Epithelial cell of prostate (primary cell): ENCODE results near the gene TREM2.
"Not testable (repeated sequence)": the region's sequence is repeated elsewhere in the genome, so short reads cannot be mapped to it uniquely, and the experiment has no call there.

Experiments
- DNase-seq: peaks from one replicate; pipeline ENCODE4 v3.0.0-alpha.2; 2011; ENCODE audit warnings: low read depth, low spot score
- H3K27ac ChIP-seq: fragments of 450-650 bp; 2 replicates; pipeline ENCODE4 v1.5.1; 2017; ENCODE audit warnings: mild to moderate bottlenecking

The TREM2 gene

DNA sequence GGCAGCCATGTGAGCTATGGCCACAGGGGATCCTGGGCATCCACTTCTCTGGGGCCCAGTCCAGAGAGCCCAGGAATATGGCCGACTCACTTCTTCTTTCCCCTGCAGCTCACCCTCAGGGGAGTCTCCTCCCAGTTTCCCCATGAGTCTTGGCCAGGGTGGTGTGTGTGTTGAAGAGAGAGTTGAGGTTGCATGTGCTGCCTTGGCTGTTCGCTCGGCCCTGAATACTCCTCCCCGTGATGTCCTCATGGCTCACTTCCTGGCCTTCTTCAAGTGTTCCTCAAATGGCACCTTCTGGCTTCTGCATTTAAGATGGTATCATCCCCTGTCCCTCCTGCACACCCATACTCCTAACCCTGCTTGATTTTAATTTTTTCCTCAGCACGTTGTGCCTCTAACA is 5.6 kb downstream of the TREM2 start:
- no peak overlapping the region for H3K27ac ChIP-seq
- DNase-seq, result no peak

DNA sequence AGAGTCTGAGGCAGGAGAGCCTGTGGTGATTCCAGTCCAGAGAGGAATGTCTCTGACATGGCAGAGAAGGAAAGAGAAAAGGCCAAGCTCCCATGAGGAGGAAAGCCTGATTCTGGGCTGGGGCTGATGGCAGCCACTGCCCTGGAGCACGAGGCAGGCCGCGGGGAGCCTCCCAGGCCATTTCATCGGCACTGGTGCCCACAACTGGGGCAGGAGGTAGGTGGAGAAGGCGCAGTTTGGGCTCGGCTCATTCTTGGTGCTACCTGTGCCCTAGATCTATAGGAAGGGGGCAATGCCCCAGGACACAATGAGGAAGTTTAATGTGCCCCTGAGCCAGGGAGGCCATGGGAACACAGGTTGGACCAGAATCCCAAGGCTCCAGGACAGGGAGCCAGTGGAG is 6.1 kb downstream of the TREM2 start:
- H3K27ac ChIP-seq, result no peak overlapping the region

DNA sequence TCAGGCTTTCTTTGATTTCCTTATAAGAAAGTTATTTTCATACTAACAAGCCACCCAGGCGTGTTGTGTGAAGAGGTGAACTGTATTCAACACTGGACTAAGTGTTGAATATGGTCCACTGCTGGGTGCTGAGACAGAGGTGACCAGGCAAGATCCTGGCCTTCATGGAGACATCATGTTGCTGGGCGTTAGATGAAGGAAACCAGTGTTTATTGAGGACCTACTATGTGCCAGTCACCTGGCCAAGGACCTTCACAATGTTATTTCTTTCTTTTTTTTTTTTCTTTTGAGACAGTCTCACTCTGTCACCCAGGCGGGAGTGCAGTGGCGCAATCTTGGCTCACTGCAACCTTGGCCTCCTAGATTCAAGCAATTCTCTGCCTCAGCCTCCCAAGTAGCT is 6.9 kb downstream of the TREM2 start:
- DNase-seq, result no peak
- H3K27ac ChIP-seq, result no peak overlapping the region

More for the DNA sequence above, 6.1 kb downstream of the TREM2 start:
- no peak for DNase-seq

DNA sequence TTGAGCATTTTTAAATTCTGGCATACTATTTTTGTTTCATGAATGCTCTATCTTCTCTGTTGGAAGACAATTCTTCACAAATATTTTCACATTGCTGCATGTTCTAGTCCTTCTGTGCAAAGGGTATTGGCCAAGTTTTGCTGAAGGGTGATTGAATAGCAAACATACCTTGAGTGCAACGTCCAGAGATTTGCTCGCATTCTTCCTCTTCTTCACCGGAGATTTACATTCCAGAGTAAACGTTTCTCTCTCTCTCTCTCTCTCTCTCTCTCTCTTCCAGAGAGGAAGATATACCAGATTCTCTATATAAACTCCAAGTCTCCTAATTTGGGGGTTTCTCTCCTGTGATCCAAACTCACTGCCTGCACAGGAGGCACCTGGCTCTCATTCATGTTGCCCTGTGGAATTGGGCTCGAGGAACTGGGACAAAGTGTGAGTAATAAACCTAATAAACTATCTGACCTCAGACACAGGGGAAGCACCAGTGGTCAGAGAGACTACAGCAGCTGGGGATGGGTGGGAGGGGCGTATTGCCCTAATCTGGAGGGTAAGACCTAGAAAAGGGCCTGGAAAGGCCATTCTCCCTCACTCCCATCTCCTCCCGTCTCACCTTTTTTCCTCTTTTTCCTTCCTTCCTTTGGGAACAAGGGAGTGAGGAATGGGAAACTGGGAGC is 7.6 kb downstream of the TREM2 start:
- H3K27ac ChIP-seq, result no peak overlapping the region
- DNase-seq, result no peak

DNA sequence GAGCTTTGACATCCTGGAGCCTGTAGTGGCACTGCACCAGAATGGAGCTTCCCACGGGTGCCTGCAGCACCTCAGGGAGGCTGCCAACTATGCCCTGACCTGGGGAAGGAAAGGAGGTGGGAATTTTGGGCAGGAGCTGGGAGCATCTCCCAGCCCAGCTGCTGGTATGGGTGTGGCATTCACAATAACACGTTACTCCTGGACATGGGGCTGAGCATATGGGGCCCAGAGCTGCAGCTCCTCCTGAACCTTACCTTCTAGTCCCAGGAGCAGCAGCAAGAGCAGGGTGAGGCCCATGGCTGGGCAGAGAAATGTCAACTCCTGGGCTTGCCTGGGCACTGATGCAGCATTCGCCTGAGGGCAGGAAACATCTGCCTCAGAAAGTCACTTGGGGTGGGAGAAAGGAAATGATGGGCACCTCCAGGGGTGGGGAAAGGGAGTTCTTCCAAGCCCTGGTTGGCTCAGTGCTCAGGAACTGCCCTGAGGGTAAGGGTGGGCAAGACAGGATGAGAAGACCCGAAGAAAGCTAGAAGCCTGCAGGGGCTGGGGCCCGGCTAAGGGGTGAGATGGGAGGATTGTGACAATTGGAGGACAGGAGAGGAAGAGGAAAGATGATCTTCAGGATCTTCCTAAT is 8.8 kb downstream of the TREM2 start, which contains the start of gene TREML1:
TSS of gene TREML1 (minus strand) at position 356 of the 634 bp plus-strand sequence. CDS start at position 297, 59 bp downstream.
- no peak within 1 kb of the TSS for H3K27ac ChIP-seq
- DNase-seq, result no peak

DNA sequence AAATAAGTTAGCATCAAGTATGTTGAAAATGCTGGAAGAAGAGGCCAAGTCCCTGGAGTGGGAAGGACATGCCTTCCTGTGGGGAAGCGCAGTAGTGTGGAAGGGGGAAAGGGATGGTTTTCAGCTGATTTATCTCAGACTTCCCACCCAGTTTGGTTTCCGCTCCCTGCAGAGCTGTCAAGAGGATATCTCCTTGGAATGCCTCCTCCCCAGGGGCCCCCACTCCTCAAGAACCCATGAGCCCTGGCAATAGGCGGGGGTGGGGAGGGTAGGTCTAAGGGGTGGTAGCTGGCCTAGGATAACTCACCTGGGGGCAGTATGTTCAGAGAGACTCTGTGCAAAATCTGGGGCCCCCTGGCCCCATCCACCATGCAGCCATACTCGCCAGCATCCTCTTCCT is 9.5 kb downstream of the TREM2 start:
- no peak overlapping the region for H3K27ac ChIP-seq
- DNase-seq, result no peak

DNA sequence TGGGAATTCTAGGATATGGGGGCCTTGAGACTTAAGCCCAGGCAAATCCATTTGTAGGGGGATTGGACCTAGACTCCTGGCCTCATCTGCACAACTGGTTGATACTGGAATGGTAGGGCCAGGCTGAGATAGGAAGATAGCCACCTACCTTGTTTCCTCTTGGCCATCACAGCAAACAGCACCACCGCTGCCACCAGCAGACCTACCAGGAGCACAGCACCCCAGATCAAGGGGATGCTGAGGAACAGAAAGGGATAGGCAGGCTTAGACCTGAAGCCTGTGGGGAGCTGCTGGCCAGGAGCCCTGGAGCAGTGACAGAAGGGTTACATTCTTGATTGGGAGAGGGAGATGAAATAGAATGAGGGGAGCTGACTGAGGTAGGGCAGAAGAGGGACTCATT is 12.2 kb downstream of the TREM2 start:
- H3K27ac ChIP-seq, result no peak overlapping the region
- no peak for DNase-seq

DNA sequence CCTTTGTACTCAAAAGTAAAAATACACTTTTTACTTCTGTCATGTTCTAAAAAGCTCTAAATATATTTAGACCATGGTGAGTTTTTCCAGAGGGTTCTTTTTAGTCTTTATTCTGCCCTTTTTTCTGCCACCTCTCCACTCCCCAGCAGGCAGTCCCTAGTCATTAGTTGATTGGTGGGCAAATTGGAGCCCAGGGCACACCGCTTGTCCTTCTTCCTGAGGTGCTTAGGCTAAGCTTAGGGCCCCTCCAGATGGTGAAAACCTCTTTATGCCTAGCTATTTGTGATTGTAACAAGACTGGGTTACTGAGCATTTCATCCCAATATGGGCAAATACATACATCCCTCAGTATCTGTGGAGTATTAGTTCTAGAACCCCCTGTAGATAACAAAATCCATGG is 15.0 kb downstream of the TREM2 start:
- H3K27ac ChIP-seq, result no peak overlapping the region
- DNase-seq, result no peak

DNA sequence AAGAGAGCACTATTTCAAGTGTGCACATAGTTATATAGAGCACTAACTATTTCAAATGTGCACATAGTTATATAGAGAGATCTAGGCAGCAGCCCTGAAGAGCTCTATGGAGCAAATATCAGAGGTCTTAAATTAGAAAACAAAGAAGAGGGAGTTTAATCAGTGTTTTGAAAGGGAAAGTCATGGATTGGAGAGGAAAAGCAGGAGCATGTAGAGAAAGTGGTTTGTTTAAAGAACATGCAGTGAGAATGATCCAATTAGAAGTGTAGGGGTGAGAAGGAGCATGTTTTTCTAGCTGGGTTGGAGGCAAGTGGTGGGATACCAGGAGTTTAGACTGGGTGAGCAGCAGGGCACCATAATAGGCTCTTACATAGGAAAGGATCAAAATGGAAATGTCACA is 26.0 kb downstream of the TREM2 start:
- no peak for DNase-seq
- no peak overlapping the region for H3K27ac ChIP-seq

DNA sequence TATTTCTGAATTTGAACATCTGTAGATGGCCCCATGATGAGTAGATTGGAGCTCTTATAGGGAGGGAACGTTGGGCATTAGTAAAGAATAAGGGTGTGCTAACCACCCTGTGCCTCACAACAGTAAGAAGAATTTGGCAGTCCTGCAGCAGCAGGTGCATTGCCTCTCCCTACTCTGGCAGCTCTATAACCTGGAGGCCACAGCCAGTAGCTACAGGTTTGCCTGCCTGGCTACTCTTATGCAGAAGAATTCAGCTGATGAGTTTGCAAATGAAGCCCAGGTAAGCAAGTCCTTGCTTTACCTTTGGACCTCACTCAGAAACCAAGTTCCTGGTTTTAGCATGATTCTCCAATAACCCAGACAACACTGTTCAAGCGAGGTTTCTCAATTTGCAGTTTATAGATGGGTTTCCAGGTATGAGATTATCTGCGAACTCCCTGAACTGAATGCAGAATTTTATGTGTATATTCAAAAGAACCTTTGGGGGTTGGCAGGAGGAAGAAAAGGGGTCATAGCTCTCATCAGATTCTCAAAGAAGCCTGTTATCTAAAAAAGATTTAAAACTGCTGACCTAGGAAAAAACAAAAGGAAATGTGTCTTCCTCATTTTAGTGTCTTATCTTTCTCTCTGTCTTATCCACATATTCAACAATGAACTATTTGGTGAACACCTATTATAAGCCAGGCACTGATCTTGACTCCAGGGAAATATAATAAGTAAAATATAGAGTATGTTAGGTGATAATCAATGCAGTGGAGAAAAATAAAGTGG is 27.7 kb downstream of the TREM2 start:
- H3K27ac ChIP-seq, result no peak overlapping the region
- DNase-seq, result no peak

DNA sequence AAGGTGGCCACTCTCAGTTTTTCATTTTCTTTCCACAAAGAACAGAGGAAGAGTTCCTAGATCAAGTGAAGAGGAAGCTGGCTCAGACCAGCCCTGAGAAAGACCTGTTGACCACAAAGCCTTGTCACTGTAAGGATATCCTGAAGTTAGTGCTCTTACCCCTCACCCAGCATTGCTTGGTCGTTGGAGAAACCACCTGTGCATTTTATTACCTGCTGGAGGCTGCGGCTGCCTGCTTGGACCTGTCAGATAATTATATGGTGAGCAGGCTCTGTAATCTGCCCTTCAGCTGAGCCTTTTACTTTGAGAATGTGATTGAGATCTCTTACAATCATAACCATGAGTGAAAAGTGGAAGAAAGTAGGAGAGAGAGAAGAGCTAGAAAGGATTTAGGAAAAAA is 30.7 kb downstream of the TREM2 start:
- H3K27ac ChIP-seq, result no peak overlapping the region
- no peak for DNase-seq

DNA sequence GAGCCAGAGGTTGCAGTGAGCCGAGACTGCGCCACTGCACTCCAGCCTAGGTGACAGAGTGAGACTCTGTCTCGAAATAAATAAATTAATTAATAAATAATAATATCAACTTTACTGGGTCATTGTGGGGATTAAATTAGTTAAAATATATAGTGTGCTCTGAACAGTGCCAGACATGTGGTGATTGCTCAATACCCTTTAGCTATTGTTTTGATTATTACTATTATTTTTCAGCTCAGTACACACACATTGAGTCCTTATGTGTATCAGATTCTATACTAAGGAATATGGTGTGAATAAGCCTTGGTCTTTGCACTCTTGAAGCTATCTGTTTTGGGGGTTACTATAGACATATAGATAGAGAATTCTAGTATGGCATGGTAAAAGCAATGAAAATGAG is 37.6 kb downstream of the TREM2 start:
- DNase-seq, result no peak
- H3K27ac ChIP-seq, result no peak overlapping the region

DNA sequence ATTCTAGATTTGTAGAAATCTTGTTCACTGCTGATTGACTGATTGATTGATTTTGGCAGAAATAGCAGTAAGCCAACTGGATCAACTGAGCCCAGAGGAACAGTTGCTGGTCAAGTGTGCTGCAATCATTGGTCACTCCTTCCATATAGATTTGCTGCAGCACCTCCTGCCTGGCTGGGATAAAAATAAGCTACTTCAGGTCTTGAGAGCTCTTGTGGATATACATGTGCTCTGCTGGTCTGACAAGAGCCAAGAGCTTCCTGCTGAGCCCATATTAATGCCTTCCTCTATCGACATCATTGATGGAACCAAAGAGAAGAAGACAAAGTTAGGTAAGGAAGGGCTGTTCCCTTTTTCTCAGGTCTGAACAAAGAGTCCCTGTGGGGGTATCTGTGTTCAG is 40.0 kb downstream of the TREM2 start:
- DNase-seq, result no peak
- H3K27ac ChIP-seq, result no peak overlapping the region

DNA sequence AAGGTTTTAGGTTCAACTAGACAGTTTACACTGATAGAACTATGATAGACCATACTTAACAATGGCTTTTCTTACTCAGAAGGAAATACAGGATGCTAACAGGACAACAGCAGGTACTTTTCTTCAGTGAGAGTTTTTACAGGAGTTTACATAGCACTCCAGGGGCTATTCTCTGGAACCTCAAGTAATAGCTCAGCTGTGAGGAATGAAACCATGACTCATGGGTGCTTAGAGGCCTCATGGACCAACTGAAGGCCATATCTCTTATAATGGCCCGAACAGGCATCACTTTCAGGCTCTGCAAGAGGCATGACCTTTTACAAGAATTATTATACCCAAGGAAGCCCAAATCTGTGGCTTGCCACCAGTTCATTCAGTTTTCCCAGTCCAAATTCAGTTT is 40.5 kb downstream of the TREM2 start:
- no peak for DNase-seq
- no peak overlapping the region for H3K27ac ChIP-seq

DNA sequence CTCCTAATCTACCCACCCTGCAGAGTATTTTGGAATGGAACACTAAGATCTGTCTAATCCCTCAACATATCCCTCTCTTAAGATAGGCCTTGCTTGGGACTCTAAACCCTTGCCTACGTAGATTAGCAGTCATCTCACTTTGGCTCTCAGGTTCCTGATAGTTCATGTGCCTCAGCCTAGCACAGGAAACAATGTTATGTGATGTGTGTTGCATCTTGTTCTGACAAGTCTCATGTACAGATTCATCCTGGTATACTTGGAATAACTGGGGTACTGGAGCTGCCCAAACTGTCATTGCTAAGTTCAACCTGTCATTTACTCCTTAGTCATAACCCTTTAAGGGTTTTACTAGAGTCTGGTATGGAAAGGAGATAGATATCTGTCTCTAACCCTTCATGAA is 42.9 kb downstream of the TREM2 start:
- H3K27ac ChIP-seq, result peak overlapping the region; percentile 19
- DNase-seq, result no peak

DNA sequence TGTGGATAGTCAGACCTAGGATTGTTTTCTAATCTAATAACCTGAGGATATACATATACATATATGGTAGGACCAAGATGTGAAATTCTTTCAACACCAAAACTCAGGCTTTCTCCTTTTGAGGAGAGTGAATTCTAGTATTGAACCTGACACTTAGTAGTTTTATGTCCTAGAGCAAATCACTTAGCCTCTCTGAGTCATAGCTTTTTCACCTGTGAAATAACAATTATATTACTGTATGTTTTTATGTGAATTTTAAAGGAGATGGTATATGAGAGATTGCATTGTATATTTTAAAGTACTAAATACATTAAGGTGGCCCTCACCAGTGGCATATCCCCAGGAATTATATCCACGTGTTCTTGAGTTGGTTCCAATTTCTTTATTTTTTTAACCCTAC is 43.4 kb downstream of the TREM2 start:
- no peak for DNase-seq
- H3K27ac ChIP-seq, result peak overlapping the region; percentile 19

DNA sequence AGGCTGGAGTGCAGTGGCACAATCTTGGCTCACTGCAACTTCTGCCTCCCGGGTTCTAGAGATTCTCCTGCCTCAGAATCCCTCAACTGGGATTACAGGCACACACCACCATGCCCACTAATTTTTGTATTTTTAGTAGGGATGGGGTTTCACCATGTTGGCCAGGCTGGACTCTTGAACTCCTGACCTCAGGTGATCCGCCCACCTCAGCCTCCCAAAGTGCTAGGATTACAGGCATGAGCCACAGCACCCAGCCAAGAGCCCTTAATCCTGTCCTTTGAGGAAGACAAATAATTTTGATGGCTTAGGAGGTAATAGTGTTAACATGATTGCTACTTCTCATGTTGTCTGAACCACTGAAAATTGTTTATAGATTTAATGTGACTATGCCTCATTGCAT is 47.9 kb downstream of the TREM2 start:
- DNase-seq, H3K27ac ChIP-seq: not testable (repeated sequence)

DNA sequence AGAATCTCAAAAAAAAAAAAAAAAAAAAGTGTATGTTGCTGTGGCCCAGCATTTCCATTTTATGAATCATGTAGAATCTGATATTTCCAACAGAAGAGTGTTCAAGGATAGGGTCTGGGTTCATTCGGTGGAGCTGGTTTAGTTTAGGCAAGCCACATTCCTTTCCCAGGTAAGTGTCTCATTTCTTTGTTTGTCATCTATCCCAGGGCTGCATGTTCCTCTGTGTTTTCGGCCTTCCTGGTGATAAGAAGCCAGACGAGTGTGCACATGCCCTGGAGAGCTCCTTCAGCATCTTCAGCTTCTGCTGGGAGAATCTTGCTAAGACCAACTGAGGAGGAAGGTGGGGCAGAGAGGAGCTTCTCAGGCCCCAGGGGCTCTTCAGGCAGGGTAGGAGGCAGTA is 51.9 kb downstream of the TREM2 start:
- H3K27ac ChIP-seq, result peak overlapping the region; percentile 53
- DNase-seq, result peak; percentile 46
